ENCODE results near the gene POLR1H. TPM values are rescaled to one million over a fixed set of nuclear protein-coding genes. Genes with fewer than 3 reads are reported as not detected.

Gene POLR1H
- total RNA-seq, 1 donor from 2014 or later, result 16.6 TPM

GRCh38 chr6:30113003-30113759, 52.1 kb downstream of the POLR1H start, which contains the start of gene TRIM31:
Gene TRIM31, minus strand, starts transcription at chr6:30113090. Its CDS starts 285 bp downstream, at chr6:30112805.
- no peak for DNase-seq (ENCODE audit: low spot score)
- ATAC-seq, result no peak
- intact Hi-C loops (cut with DNase I), result no loop called here

GRCh38 chr6:30113841-30114240, 52.8 kb downstream of the POLR1H start:
- no peak for ATAC-seq
- intact Hi-C loops (cut with DNase I), result no loop called here
- DNase-seq (ENCODE audit: low spot score), result no peak

Other genes starting within 250 kb of the POLR1H start
- gene HLA-G, start 233.4 kb upstream of the POLR1H start, total RNA-seq, result 1.2 TPM
- gene HLA-A, start 118.7 kb upstream of the POLR1H start, total RNA-seq, result 405 TPM
- gene PPP1R11, start 5.9 kb downstream of the POLR1H start, total RNA-seq, result 38.3 TPM
- not detected for gene RNF39, start 14.5 kb downstream of the POLR1H start, total RNA-seq
- not detected for gene TRIM31, start 51.8 kb downstream of the POLR1H start, total RNA-seq
- gene TRIM40, start 74.9 kb downstream of the POLR1H start, total RNA-seq, result not detected
- gene TRIM10, start 99.9 kb downstream of the POLR1H start, total RNA-seq, result 0.62 TPM
- gene TRIM15, start 102.3 kb downstream of the POLR1H start, total RNA-seq, result not detected
- gene TRIM26, start 152.1 kb downstream of the POLR1H start, total RNA-seq, result 42.6 TPM